Measurements from ENCODE around the gene LIG3.

GRCh38 chr17:35057332-35057915 lies 77.1 kb downstream of the LIG3 start:
- TF ChIP-seq CTCF (IDR thresholded peaks at IDR 0.05) (no peak), POLR2AphosphoS5 (IDR thresholded peaks at IDR 0.05) (no peak), POLR2A (IDR thresholded peaks at IDR 0.05) (no peak), EP300 (IDR thresholded peaks at IDR 0.05; ENCODE audit: low read depth) (no peak)
